Measurements from ENCODE around the gene TTI1. TPM values are rescaled to one million over a fixed set of nuclear protein-coding genes. Genes with fewer than 3 reads are reported as not detected.

TTI1 gene
- total RNA-seq, 1 experiment from 2014 or later, result 26.6 TPM

DNA sequence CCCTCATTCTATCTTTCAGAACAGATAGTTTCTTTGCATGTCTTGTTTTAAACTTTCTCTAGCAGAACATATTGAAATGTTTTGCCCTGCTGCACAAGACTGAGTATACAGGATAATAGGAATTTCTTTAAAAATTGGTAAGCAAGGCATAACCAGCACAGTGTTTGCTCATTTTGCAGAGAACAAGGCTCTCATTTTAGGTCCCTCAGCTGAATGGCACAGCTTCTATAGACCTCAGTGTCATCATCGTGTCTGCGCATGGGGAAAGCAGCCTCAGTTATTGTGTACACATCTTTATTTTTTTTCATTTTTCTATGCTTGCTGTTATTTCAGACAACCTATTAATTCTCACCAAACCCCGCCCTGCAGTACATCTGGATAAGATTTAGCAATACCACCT lies 35.7 kb downstream of the TTI1 start:
- Histone ChIP-seq H3K9me3 (ENCODE audit: control insufficient read depth, insufficient read depth, low read depth, low read length) (no peaks in the 10 kb centered on the region), H3K27ac (ENCODE audit: low read length) (no peak overlapping the region), H3K36me3 (ENCODE audit: control insufficient read depth, insufficient read depth, low read length) (peaks cover 17% of the 10 kb centered on the region; the same call in 1 of the 2 replicates), H3K4me1 (ENCODE audit: control insufficient read depth, insufficient read depth, low read length) (no peaks in the 10 kb centered on the region), H3K4me3 (ENCODE audit: low read depth in 2 of 2, low read length in 2 of 2) (no peak overlapping the region), H3K27me3 (ENCODE audit: control insufficient read depth, insufficient read depth, low read length) (no peaks in the 10 kb centered on the region)
- ChIA-PET CTCF (no interaction called here), POLR2A (no interaction called here)
- in situ Hi-C loops (cut with HindIII; ENCODE audit: low pct_unique_long_range_greater_than_20kb, low sequenced_read_pairs), result no loop called here
- ATAC-seq, result no peak
- intact Hi-C loops (cut with micrococcal nuclease; ENCODE audit: unreplicated experiment), result no loop called here
- no peak for TF ChIP-seq SIN3A (IDR thresholded peaks at IDR 0.05; ENCODE audit: borderline replicate concordance, insufficient read depth, low read depth, low read length)
- no peak for TF ChIP-seq POLR2AphosphoS5 (IDR thresholded peaks at IDR 0.05; ENCODE audit: low read depth, low read length)
- no peak for TF ChIP-seq TCF7L2 (IDR thresholded peaks at IDR 0.05; ENCODE audit: low read depth, low read length)
- TF ChIP-seq, protein P1, sequence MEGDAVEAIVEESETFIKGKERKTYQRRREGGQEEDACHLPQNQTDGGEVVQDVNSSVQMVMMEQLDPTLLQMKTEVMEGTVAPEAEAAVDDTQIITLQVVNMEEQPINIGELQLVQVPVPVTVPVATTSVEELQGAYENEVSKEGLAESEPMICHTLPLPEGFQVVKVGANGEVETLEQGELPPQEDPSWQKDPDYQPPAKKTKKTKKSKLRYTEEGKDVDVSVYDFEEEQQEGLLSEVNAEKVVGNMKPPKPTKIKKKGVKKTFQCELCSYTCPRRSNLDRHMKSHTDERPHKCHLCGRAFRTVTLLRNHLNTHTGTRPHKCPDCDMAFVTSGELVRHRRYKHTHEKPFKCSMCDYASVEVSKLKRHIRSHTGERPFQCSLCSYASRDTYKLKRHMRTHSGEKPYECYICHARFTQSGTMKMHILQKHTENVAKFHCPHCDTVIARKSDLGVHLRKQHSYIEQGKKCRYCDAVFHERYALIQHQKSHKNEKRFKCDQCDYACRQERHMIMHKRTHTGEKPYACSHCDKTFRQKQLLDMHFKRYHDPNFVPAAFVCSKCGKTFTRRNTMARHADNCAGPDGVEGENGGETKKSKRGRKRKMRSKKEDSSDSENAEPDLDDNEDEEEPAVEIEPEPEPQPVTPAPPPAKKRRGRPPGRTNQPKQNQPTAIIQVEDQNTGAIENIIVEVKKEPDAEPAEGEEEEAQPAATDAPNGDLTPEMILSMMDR (IDR thresholded peaks at IDR 0.05), result no peak
- TF ChIP-seq, protein P2, sequence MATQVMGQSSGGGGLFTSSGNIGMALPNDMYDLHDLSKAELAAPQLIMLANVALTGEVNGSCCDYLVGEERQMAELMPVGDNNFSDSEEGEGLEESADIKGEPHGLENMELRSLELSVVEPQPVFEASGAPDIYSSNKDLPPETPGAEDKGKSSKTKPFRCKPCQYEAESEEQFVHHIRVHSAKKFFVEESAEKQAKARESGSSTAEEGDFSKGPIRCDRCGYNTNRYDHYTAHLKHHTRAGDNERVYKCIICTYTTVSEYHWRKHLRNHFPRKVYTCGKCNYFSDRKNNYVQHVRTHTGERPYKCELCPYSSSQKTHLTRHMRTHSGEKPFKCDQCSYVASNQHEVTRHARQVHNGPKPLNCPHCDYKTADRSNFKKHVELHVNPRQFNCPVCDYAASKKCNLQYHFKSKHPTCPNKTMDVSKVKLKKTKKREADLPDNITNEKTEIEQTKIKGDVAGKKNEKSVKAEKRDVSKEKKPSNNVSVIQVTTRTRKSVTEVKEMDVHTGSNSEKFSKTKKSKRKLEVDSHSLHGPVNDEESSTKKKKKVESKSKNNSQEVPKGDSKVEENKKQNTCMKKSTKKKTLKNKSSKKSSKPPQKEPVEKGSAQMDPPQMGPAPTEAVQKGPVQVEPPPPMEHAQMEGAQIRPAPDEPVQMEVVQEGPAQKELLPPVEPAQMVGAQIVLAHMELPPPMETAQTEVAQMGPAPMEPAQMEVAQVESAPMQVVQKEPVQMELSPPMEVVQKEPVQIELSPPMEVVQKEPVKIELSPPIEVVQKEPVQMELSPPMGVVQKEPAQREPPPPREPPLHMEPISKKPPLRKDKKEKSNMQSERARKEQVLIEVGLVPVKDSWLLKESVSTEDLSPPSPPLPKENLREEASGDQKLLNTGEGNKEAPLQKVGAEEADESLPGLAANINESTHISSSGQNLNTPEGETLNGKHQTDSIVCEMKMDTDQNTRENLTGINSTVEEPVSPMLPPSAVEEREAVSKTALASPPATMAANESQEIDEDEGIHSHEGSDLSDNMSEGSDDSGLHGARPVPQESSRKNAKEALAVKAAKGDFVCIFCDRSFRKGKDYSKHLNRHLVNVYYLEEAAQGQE (IDR thresholded peaks at IDR 0.05; ENCODE audit: insufficient read depth in 1 of 2, low read depth in 2 of 2, low read length in 1 of 2), result no peak
- no peak for DNase-seq (ENCODE audit: low read depth, low spot score)
- BruUV-seq (replicated peaks), result no TSS peak

DNA sequence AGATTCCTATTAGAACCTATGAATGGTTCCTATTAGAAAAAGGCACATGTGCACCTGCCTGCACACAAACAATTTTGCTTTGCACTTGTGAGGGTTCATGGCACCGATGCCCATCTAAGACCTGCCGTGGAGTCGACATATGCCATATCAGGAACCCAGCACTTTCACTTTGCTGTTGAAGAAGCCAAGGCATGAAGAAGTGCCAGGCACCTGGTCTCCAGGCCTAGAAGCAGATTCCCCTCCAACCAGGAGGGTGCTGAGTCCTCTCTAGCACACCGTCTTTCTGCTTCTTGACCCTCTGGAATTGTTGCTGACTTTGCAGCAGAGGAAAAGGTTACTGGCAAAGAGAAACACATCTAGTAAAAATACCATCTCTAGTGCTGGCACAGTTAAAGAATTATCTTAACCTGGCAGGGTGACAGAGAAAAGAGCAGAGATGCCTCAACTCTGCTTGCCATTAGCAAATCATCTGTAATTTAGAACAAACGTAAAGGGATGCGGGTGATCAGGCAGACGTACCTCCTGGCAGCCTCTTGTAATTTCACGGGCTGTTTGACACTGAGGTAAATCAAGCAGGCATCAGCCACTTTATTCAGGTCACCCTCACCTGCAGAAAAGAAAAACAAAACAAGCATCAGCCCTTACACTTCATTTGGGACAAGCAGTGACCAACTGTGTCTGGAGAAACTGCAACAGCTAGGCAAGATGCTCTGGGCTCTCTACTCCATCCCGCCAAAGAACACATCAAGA lies 37.2 kb downstream of the TTI1 start:
- TF ChIP-seq, protein P2 (IDR thresholded peaks at IDR 0.05; ENCODE audit: insufficient read depth in 1 of 2, low read depth in 2 of 2, low read length in 1 of 2), result no peak
- TF ChIP-seq SIN3A (IDR thresholded peaks at IDR 0.05; ENCODE audit: borderline replicate concordance, insufficient read depth, low read depth, low read length), result no peak
- TF ChIP-seq TCF7L2 (IDR thresholded peaks at IDR 0.05; ENCODE audit: low read depth, low read length), result no peak
- TF ChIP-seq, protein P1 (IDR thresholded peaks at IDR 0.05), result no peak
- no peak for TF ChIP-seq POLR2AphosphoS5 (IDR thresholded peaks at IDR 0.05; ENCODE audit: low read depth, low read length)
- POLR2A ChIA-PET, result no interaction called here

More for the DNA sequence above, 37.2 kb downstream of the TTI1 start:
- no peaks in the 10 kb centered on the region for H3K9me3 ChIP-seq (ENCODE audit: control insufficient read depth, insufficient read depth, low read depth, low read length)
- no peaks in the 10 kb centered on the region for H3K4me1 ChIP-seq (ENCODE audit: control insufficient read depth, insufficient read depth, low read length)
- H3K4me3 ChIP-seq (ENCODE audit: low read depth in 2 of 2, low read length in 2 of 2), result no peak overlapping the region
- H3K27me3 ChIP-seq (ENCODE audit: control insufficient read depth, insufficient read depth, low read length), result no peaks in the 10 kb centered on the region
- CTCF ChIA-PET, result no interaction called here
- ATAC-seq (no peak), DNase-seq (ENCODE audit: low read depth, low spot score) (no peak)
- in situ Hi-C loops (cut with HindIII; ENCODE audit: low pct_unique_long_range_greater_than_20kb, low sequenced_read_pairs) (no loop called here), intact Hi-C loops (cut with micrococcal nuclease; ENCODE audit: unreplicated experiment) (no loop called here)
- no peak overlapping the region for H3K27ac ChIP-seq (ENCODE audit: low read length)
- no TSS peak for BruUV-seq (replicated peaks)
- peaks cover 17% of the 10 kb centered on the region; the same call in 1 of the 2 replicates for H3K36me3 ChIP-seq (ENCODE audit: control insufficient read depth, insufficient read depth, low read length)

Measured in Panc1 (cell line).